ENCODE measurements around the gene PKD1.

DNA sequence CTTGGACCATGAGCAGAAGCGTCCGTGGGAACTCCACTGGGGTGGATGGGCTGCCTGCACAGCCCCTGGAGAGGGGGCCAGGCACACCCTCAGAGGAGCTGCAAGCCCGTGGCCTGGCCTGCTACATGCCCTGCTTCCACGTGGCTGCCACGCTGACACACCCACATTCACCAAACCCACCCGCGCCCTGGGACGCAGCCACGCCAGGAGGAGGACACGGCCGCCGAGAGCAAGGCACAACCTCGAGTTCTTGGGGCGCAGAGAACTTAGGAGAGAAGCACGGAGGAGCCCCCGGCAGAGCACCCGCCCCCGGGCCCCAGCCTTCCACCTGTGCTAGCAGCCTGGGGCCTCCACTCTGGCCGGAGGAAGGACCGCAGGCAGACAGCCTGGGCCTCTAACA lies 41.9 kb upstream of the PKD1 start:
- no peak for TF ChIP-seq ZNF274 (IDR thresholded peaks at IDR 0.05; ENCODE audit: low read depth, low read length)
- TF ChIP-seq YY1 (IDR thresholded peaks at IDR 0.05; ENCODE audit: insufficient read depth, insufficient read length): no peak
- TF ChIP-seq SUZ12 (IDR thresholded peaks at IDR 0.05; ENCODE audit: extremely low read depth, insufficient read depth, insufficient read length): no peak
